Fibroblast of skin of left biceps (primary cell): ENCODE results near the gene SEZ6L.

Source experiments
- DNase-seq, 2 experiments: peaks; one replicate each; pipeline ENCODE4 v3.0.0-alpha.2; 2013; ENCODE audit warnings: low read depth in 2 of 2

The SEZ6L gene

DNA sequence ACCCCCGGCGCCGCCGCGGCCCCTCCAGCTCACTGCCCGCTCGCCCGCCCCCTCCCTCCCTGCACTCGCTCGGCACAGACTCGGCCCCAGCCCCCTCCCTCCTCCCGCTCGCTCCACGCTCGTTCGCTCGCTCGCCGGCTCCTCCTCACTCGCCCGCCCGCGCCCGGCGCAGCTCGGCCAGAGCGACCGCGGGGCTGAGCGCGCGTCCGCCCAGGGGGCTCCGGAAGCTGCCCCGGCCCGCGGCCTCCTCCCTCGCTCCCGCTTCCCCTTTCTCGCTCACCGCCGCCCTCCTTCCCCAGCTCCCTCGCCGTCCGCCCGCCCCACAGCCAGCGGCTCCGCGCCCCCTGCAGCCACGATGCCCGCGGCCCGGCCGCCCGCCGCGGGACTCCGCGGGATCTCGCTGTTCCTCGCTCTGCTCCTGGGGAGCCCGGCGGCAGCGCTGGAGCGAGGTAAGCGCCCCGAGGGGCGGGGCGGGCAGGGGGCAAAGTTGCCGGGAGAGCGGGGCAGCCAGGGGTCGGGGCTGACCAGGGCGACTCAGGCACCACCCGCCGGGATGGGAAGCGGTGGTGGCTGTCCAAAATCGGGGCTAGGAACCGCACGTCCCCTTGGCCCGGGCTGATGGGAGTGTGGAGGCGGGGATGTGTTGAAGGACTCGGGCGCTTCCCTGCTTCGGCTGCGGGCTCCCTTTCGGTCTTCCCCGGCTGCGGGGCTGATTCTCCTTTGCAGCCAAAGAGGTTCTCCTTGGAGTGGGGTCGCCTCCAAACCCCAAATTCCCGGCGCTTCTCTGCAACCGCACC, at the start of gene SEZ6L:
TSS of gene SEZ6L (plus strand) at position 148 of the 797 bp plus-strand sequence. CDS start at position 356, 208 bp downstream.
- no peak for DNase-seq

DNA sequence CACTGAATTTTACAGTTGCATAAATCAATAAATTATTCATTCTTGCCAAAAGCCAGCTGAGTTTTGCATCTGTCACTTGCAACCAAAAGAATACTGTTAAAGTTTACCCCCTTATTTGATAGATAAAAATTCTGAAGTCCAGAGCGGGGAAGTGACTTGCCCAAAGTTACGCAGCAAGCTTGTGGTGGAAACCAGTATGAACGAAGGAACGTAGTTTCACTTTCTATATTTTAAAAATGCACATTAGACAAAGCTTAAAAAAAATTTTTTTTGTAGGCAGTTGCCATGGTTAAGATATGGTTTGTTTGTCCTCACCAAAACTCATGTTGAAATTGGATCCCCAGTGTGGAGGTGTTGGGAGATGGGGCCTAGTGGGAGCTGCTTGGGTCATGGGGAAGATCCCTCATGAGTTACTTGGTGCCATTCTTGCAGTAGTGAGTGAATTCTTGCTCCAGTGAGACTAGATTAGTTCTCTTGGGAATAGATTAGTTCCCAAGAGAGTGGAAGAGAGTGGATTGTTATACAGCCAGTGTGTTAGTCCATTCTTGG, 46.3 kb upstream of the SEZ6L start:
- no peak for DNase-seq

DNA sequence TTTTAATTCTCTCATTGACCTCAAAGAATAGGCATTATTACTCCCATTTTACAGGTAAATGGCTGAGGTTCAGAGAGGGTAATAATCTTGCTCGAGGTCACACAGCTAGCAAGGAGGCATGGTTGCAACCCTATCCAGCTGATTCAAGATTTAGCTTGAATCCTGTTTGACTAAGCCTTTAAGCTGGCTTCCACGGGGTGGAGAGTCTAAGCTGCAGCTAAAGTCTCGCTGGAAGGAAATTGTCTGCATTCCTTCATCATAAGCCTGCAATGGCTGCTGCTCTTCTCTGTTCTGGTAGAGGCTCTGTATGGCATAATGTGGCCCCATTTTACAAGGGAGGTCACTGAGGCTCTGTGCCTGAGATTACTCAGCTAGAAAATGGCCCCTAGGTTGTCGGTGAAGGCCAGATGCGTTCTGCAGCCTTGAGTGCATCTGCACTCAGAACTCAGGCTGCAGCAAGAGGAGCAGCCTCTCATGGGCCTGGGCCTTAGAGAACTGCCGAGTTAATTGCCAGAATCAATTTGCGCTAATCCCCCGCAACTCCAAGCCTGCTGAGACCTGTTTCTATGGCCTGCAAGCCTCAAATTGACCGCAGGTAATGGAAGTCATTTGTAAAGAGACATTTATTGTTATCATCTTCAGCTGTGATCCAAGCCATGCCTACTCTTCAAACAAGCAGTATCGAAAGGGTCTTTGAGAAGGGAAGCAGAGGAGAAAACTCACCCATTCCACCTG, 44.1 kb upstream of the SEZ6L start:
- no peak for DNase-seq

DNA sequence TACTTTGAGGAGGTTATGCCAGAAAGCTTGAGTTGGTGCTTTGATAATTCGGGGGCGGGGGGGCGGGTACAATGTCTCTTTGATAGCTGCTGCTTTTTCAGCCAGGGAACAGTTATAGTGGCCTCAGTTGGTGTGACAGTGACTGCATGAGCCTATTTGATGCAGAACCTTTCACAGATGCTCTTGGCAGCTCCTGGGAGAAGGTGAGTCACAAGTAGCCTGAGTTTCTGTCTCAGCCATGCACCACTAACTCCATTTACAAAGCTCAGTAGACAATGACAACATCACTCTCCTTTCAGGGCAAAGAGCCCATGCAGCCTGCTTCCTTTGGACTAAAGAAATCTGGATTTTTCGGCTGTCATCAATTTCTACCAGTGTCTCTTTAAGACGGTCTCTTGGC, 42.1 kb upstream of the SEZ6L start:
- DNase-seq, result no peak

DNA sequence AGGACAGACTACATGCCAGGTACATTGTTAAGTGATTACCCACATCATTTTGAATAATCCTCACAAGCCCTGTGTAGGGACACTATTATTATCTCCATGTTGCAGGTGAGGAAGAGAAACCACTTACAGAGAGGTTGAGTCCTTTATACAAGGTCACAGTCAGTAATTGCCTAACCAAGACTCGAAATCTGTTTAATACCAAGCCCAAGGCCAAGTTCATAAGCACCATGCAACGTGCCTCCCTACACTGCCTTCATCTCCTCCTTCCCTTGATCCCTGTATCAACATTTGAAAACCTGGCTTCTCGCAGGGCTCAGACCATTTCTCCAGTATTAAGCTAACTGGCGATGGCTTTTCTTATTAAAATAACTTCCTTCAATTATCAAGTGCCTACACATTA, 41.7 kb upstream of the SEZ6L start:
- no peak for DNase-seq

DNA sequence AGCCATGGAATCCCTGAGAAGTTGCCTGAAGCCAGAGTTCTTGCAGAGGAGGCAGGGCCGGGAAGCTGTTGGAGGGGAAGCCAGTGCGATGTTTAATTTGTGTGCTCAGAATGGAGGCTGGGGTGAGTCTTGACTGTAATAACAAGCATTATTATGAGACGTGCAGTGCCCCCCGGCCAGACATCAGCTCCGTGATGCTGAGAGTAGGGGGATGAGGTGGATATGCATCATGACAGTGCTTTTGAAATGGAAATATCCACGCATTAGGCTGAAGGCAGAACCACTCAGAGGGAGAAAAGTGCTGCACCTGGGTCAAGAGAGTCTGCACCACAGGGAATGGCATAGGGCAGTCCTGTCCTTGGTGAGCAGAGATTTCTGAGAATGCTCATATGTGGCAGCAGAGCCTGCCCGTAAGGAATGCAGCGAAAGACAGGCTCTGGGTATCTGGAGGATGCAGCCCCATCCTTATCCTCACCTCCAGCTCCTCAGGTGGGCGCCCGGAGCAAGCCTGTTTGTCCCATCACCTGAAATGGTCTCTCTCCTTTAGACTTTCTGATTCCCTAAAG, 37.6 kb upstream of the SEZ6L start:
- no peak for DNase-seq

DNA sequence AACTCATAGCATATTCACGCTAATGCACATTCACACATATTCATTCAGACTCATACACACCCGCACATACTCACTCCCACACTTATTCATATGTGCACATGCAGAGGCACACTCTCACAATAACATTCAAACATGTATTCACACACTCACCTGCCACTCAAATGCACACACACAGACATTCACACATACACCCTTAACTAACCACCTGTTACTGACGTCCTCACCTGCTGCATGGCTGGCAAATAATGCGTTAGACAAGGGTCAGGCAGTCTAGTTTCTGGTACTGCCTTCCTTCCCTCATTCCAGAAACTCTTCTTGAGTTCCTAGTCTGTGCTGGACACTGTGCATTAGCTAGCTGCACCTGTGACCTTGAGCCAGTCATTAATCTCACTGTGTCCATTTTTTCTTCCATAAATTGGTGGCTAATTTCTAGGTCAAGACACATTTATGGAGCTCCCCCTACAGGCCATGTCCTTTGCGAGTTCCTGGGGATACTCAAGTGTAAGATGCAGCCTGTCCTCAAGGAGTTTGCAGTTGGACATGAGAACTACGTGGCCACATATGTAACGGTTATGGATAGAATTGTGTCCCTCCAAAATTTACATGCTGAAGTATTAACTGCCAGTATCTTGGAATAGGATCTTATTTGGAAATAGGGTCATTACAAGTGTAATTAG, 34.5 kb upstream of the SEZ6L start:
- DNase-seq, result no peak

DNA sequence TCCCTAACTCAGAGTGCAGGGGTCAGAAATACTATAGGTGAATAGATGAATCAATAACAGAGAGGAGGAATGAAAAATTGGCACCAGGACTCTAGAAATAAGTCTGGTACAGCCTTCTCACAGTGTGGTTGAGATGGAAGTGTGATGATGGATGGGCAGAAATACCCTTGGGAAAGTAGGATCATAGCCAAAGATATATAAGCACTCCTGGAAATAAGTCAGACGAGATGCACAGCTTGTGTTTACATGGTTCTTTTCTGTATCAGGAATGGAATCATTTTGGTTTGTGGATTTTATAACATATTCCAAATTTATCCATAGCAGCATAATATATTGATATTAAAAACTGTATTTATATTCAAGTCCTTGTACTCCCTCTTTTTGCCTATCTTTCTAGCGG, 33.5 kb upstream of the SEZ6L start:
- DNase-seq, result no peak

DNA sequence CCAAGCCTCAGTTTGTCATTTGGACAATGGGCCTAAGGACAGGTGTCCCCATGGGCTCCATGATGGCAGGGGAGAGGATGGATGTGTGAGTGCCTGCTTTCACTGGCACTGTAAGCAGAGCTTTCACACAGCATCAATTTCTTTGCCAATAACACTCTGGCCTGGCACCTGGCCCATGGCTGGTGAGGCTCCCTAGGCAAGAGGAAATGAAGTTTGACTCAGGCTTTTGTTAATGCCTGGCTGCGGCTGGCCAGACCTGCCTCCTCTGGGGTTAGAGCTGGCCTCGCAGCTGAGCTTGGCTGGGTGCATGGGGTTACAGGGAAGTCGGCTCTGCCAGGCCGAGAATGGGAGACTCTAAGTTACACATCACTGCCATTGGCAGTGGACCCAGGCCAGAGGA, 30.0 kb upstream of the SEZ6L start:
- DNase-seq, result no peak

DNA sequence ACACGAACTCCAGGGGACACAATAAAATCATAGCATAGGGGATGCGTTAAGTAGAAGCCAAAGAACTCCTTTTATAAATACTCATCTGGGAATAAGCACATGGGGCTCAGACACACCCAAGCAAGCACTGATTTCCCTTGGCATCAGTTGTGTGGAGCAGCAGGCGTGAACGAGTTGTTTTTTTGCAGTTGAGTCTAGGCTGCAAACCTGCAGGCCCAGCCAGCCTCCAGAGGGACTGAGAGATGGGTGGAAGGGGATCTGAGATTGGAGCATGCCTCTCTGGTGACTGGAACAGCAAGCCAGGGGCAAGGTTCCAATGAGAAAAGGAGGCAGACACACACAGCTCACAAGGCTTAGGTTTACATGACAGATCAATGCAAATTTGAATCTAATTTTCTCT, 27.4 kb upstream of the SEZ6L start:
- DNase-seq, result no peak

DNA sequence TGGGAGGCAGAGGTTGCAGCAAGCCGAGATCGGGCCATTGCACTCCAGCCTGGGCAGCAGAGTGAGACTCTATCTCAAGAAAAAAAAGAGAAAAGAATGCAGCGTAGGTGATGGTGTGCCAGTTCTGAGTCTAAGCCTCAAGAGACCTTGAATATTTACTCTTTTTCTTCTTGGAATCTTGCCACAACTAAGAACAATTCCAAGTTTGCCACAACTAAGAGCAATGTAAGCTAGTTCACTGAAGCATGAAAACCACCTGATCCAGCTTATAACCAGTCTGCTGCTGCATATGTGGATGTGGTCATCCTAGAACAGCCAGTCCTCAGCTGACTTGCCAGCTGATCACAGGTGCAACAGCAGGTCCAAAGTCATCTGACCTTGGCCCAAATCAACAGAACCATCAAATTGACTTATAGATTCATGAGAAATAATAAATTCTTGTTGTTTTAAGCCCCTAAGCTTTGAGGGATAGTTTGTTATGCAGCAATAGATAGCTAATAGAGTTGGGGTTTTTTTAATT, 25.4 kb upstream of the SEZ6L start:
- DNase-seq, result no peak

DNA sequence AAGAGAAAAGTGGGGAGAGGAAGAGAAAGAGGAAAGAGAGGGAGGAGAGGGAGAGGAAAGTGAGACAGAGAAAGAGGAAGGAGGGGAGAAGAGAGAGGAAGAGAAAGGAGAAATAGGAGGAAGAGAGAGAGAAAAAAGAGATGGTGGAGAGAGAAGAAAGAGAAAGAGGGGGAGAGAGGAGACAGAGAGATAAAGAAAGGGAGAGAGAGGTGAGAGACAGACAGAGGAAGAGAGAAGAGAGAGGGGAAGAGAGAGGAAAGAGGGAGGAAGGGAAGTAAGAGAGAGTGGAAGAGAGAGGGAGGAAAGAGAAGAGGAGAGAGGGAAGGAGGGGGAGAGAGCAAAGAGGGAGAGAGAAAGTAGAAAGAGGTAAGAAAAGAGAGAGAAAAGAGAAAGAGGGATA, 9.4 kb upstream of the SEZ6L start:
- DNase-seq, result no peak

DNA sequence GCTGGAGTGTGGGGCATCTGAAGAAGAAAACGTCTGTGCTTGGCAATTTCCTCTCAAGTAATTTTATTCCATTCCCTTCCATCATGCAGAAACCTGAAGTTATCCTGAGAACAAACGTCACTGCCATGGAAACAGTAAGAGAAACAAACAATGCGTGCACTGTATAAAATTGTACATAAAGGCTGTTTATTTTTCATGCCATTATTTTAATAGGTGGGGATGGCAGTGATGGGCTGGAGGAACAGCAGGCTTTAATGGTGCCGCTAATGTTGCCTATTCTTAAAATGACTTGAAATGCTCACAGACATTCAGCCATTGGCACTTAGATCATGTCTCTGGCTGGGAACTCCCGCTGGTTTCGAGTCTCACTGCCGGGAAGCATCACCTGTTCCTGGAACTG, 7.5 kb upstream of the SEZ6L start:
- no peak for DNase-seq

DNA sequence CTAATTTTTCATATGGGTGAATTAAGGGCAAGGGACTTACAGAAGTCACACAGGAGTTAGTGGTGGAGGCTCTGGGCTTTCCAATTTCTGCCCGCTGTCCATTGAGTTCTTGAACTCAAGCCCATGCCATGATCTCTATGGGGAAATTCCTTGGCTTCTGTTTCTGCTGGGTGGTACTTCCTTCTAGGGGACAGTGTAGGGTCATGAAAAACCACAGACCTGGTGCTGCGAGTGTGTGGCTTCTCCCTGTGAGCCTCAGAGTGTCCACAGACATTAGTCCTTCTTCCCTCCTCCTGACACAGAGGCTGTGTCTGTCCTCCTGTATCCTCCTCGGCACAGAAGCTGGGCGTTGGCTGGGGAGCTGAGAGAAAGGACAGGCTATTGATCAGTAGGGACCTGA, 6.3 kb upstream of the SEZ6L start:
- no peak for DNase-seq

DNA sequence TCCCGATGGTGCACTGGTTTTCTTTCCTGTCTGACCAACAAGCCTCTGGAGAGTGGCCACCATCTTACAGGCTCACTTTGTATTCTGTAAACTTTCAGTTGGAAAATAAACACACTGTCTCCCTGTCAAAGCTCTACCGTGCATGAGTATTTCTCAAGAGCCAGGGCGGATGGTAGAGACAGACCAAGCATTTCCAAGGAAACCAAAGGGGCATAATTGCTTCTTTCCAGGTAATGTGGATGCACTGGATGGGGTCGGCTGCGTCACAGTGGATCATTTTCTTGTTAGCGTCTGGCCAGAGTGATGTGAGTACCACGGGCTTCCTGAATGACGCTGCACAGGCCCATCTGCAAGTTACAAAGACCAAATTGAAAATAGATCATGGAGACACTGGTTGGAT, 5.1 kb upstream of the SEZ6L start:
- DNase-seq, result no peak

DNA sequence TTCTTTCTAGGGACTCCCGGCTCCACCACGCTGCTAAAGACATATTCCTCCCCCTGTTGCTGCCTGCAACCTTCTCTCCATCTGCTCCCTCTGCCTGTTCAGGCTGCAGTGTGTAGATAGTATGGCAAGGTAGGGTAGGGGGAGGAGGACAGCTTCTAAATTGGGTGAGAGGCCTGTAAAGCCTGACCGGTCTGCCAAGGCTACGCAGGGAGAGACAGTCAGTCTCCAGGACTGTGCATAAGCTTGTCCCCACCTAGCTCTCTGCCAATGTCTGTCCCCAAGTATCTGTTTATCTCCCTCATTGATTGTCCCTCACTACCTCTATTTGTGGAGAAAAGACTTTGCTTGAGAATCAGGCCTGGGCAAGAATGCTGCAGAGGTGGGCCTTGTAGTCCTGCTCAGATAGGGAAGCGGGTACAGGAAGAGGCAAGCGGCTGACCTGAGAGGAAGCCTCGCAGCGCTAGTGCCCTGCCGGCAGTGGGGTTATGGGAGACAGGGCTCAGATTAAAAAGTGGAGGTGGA, 871 bp upstream of the SEZ6L start:
- DNase-seq, result no peak

DNA sequence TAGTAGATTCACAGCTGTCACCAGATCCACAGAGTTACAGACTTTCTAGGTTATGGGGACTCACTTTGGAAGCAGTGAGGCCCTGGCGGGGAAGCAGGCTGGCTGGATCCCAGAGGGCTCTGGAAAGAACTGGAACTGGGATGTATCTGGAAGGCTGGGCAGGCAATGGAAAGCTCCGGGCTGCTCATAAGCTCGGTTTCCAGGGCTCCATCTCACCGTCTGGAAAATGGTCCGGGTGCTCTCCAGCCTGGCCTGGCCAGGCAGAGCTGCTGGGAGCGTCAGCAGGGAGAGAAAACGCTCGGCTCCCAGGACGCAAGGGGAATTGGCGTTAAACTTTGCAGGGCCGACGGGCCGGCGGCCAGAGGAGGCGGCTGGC, 335 bp upstream of the SEZ6L start:
- DNase-seq, result no peak

DNA sequence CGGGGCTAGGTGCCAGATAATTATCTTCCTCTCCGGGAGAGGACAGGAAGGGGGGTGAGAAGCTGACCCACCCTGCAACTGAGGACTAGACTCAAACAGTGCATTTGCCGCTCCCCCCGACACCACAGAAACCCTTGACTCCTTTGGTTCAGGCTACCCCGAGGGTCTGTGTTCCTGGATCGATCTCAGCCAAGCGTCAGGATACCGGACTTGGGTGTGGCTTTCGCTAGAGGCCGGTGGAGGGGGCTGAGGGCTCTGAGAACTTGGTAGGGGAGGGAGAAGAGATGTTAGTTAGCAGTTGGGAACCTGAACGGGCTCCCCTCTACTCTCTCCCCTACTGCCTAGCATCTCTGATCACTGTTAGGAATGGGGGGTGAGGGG, 840 bp downstream of the SEZ6L start:
- no peak for DNase-seq

DNA sequence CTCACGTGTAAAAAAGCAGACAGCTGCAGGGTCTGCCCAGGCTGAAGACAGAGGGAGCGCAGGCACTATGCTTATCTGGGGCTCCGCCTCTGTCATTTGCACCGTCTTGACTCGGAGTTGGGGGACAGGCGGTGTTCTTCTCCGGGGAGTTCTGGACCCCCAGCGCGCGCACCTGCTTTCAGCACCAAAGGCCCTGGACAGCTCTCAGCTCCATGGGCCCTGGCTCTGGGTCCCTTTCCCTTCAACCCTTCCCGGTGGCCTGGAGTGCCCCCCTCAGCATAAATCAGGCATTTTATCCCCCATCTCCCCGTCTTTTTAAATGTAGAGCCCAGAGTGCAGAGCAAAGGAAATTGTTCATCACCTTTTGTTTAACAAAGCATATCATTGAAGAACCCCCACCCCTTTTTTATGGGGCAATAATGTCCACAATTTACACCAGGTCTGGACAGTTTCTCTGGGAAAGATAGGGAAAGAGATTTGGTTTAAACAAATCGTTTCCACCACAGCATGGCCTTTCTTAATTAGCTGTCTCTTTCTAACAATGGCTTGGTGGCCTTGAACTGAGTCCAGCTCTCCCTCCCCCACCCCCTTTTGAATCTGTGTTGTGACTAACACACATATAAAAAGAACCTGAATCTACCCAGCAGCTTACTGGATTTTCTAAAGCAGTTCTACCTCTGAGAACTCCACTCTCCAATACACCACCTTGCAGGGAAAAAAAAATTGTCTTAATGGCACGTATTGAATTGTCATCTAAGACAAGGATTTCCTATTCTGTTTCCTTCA, 1.7 kb downstream of the SEZ6L start:
- DNase-seq, result no peak

DNA sequence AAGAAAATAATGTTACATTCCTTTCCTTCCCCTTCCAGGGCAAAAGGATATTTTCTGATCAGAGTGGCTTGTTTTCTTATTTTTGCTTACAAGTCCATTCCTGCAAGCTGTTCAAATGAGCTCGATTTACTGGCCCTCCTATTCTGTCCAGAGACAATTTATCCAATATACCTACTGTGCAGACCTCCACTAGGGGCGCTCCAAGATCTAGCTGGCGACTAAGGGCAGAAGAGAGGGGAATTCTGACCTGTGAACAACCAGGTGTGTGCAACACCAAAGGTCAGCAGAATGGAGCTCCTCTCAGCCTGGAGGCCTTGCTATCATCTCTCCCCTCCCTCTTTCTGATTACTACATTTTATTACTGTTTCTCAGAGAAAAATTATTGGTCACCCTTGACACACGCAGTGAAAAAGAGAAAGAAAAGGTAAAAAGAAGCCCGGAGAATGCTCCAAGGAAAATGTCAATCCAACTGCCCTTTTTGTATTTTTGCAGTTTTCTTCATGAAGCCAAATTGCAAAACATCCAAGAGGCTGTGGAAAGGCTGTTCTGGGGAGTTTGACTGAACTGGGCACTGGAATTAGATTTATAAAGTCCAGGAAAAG, 3.2 kb downstream of the SEZ6L start:
- no peak for DNase-seq

DNA sequence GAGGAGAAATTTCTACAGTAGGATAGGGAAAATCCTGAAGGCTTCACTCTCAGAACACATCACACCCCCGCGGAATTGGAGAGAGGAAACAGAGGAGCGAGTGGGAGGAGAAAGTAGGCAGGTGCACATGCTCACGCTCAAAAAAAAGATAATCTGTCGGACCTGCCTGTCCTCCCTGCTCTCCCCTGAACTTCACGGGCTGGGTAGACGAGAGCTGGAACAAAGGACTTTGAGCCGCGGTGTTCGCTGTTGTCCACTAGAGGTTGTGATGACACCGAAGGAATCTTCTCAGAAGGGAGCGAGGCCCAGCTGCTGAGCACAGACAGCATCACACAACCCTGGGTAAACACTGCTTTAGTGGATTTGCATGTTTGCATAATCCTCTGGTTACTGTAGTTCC, 5.0 kb downstream of the SEZ6L start:
- no peak for DNase-seq
